Measurements from ENCODE around the gene MEX3D.

Gene MEX3D

GRCh38 chr19:1514986-1515721 is 53.0 kb downstream of the MEX3D start:
- no peak for DNase-seq

- DNase-seq, result no peak
Observed at GRCh38 chr19:1514295-1514661, 53.8 kb downstream of the MEX3D start.

GRCh38 chr19:1513499-1514294 is 54.4 kb downstream of the MEX3D start:
- DNase-seq, result no peak

GRCh38 chr19:1512671-1513498 is 55.2 kb downstream of the MEX3D start, which contains the start of gene ADAMTSL5:
Gene ADAMTSL5 (minus strand): TSS chr19:1513019. CDS start chr19:1510943, 2,076 bp downstream.
- DNase-seq, result no peak

GRCh38 chr19:1511318-1512317 is 56.5 kb downstream of the MEX3D start:
- no peak for DNase-seq

GRCh38 chr19:1510807-1511206 is 57.3 kb downstream of the MEX3D start:
- no peak for DNase-seq

GRCh38 chr19:1510442-1510806 is 57.7 kb downstream of the MEX3D start:
- DNase-seq, result no peak

- DNase-seq, result no peak
Observed at GRCh38 chr19:1509602-1510441, 58.3 kb downstream of the MEX3D start.

- DNase-seq, result no peak
Observed at GRCh38 chr19:1508507-1508856, 59.6 kb downstream of the MEX3D start.

- peak; percentile 92 to 94 for DNase-seq
Observed at GRCh38 chr19:1507763-1508506, 60.2 kb downstream of the MEX3D start.

- DNase-seq, result no peak
Observed at GRCh38 chr19:1507192-1507660, 60.9 kb downstream of the MEX3D start.

GRCh38 chr19:1505991-1506881 is 61.9 kb downstream of the MEX3D start:
- DNase-seq, result no peak

- DNase-seq, result no peak
Observed at GRCh38 chr19:1505012-1505411, 63.1 kb downstream of the MEX3D start.

Measured in NCI-H187 (cell line).